NB4 (cell line): Measurements from ENCODE around the gene ZSCAN22.
A peak's percentile ranks its signal among the peaks of the same experiment; 100 is the strongest.

Source experiments
- DNase-seq: peaks from one replicate; pipeline ENCODE4 v3.0.0; 2010; ENCODE audit warnings: low read depth
- H3K4me3 ChIP-seq: one replicate; pipeline ENCODE4 v1.5.1; 2011; ENCODE audit warnings: mild to moderate bottlenecking, low read depth, low read length, moderate library complexity
- CTCF ChIP-seq: IDR thresholded peaks from one replicate; pipeline ENCODE4 v1.5.1; 2012; ENCODE audit warnings: low read depth, low read length
- MAX ChIP-seq: IDR thresholded peaks from 2 replicates; pipeline ENCODE4 v1.6.1; 2011; ENCODE audit warnings: low read depth, low read length
- MYC ChIP-seq: IDR thresholded peaks from 2 replicates; pipeline ENCODE4 v1.6.1; 2011; ENCODE audit warnings: low read depth, low read length
- POLR2A ChIP-seq: IDR thresholded peaks from 2 replicates; pipeline ENCODE4 v1.6.1; 2011; ENCODE audit warnings: mild to moderate bottlenecking; ENCODE audit not compliant: insufficient read length; ENCODE audit errors: extremely low read depth

The ZSCAN22 gene

GRCh38 chr19:58381460-58382212 is 54.8 kb downstream of the ZSCAN22 start:
- no peak for TF ChIP-seq MAX
- no peak for TF ChIP-seq MYC
- no peak for TF ChIP-seq POLR2A
- TF ChIP-seq CTCF: no peak
- no peak for DNase-seq
- H3K4me3 ChIP-seq: peak overlapping the region; percentile 75

GRCh38 chr19:58382997-58383603 is 56.3 kb downstream of the ZSCAN22 start:
- TF ChIP-seq MAX (no peak), MYC (no peak), POLR2A (no peak), CTCF (no peak)
- H3K4me3 ChIP-seq: no peak overlapping the region
- no peak for DNase-seq

- no peak for TF ChIP-seq MYC
- TF ChIP-seq MAX: no peak
- no peak for TF ChIP-seq CTCF
- TF ChIP-seq POLR2A: no peak
- peak overlapping the region; percentile 82 for H3K4me3 ChIP-seq
These were observed 58.6 kb downstream of the ZSCAN22 start for GRCh38 chr19:58385313-58385890.

GRCh38 chr19:58385891-58386575 is 59.2 kb downstream of the ZSCAN22 start:
- peak; percentile 48 for DNase-seq
- TF ChIP-seq CTCF (no peak), MYC (no peak), POLR2A (no peak), MAX (no peak)

More at GRCh38 chr19:58385313-58385890, 58.6 kb downstream of the ZSCAN22 start:
- no peak for DNase-seq

GRCh38 chr19:58386576-58387337 is 60.0 kb downstream of the ZSCAN22 start, which contains the start of gene RPS5:
TSS of gene RPS5 (plus strand) at chr19:58387269. CDS start at chr19:58388138, 869 bp downstream.
- peak within 1 kb of the TSS; percentile 99 for H3K4me3 ChIP-seq
- TF ChIP-seq MYC (peak; percentile 94), CTCF (no peak), MAX (peak; percentile 91), POLR2A (peak; percentile 89)
- peak; percentile 99 for DNase-seq

More at GRCh38 chr19:58385891-58386575, 59.2 kb downstream of the ZSCAN22 start:
- peak overlapping the region; percentile 82 for H3K4me3 ChIP-seq
